GM18505 (cell line): ENCODE measurements around the gene SNAP25.

ENCODE experiments used
- ATAC-seq: cut with Tn5 transposase; IDR thresholded peaks from one replicate; pipeline ENCODE4 v1.9.1; 2021; ENCODE audit not compliant: unreplicated experiment
- POLR2A ChIP-seq: IDR thresholded peaks from 4 replicates; pipeline ENCODE4 v1.6.1; 2011; ENCODE audit warnings: borderline replicate concordance; ENCODE audit not compliant: insufficient read depth, insufficient read length; ENCODE audit errors: extremely low read depth

SNAP25 gene

DNA sequence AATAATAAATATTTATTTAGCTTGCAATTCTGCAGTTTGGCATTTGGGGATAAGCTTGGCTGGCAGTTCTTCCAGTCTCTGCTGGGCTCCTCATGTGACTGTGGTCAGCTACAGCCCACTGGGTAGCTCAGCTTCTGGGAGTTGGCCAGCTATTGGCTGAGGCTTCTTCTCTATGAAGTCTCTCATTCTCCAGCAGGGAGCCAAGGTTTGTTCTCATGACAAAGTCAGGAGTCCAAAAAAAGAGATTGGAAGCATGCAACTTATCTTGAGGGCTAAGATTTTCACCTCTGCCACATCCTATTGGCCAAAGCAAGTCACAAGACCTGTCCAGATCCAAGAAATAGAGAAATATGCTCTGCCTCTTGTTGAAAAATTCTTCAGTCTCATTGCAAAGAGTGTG, 94.6 kb downstream of the SNAP25 start:
- TF ChIP-seq POLR2A: no peak
- no peak for ATAC-seq

DNA sequence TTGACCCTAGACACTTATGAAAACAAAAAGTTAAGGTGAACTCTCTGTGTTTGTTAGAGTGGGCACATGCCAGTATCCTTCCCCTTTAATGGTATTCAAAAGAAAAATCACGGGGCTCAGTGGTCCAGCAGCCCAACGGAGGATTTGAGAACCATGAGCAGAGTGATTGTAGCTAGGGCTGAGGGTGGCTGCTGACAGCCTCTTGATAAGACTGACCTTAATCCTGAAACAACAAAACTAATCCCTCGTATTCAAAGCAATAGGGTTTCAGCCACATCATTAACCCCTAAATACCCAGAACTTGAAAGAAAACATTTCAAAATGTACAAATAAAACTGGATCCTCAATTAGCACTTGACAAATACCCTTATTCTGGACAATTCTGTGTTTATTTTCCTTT, 95.1 kb downstream of the SNAP25 start:
- ATAC-seq: no peak
- TF ChIP-seq POLR2A: no peak

GRCh38 chr20:10314198-10314597, 95.6 kb downstream of the SNAP25 start:
- ATAC-seq: no peak
- no peak for TF ChIP-seq POLR2A

- ATAC-seq: no peak
- no peak for TF ChIP-seq POLR2A
Measured at GRCh38 chr20:10315138-10315537, 96.5 kb downstream of the SNAP25 start.

GRCh38 chr20:10316582-10316981, 98.0 kb downstream of the SNAP25 start:
- no peak for TF ChIP-seq POLR2A
- ATAC-seq: no peak

DNA sequence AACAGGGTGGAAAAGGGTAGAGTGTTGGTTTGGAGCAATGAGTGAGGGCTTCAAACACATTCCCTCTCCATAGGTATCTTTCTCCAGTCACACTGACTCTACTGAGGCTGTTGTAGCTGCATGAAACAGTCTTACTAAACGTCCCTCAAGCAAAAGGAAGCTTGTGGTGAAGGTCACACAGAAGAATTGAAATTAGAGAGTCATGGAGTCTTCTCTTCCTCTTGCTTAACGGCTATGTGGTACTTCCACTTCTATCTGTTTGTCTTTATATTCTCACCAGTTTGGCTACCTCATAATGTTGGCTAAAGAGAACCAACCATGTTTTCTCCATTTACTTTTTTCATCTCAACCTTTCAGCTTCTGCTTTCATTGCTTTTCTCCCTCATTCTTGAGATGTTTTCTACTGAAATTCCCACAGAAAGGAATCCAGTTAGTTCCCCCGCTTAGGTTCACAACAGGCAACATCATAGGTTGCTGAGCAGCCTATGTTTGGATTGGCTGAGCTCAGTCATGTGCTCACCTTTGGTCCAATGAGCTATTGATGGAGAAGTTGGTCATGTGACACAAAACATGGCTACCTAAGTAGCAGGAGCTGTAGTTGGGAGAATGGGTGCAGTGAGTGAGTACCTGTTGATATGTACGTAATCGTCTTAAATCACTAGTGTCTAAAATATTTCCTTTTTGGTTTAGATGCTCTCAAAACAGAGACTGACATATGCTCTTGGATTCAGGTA, 99.8 kb downstream of the SNAP25 start:
- ATAC-seq: no peak
- TF ChIP-seq POLR2A: no peak

- ATAC-seq: no peak
- TF ChIP-seq POLR2A: no peak
Measured at GRCh38 chr20:10319855-10320254, 101.2 kb downstream of the SNAP25 start.

DNA sequence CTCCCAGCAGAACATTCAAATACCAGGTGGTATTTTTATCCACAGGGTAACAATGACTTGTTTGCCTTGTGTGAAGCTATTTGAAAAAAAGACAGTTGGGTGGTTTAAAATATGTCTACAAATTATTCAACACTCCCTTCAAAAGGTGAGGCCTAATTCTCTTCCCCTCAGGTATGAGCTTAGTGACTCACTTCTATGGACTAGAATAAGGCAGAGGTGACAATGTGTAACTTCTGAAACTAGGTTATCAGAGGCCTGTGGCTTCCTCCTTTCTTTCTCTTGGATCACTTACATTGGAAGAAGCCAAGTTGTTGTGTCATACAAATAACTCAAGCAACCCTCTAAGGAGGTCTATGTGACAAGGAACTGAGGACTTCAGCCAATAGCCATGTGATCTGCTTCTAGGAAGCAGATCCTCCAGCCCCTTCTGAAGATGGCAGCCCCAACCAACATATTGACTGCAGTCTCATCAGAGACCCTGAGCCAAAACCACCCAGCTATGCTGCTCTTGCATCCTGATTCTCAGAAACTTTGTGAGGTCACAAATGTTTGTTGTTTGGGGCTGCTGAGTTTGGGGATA, 102.6 kb downstream of the SNAP25 start:
- no peak for ATAC-seq

DNA sequence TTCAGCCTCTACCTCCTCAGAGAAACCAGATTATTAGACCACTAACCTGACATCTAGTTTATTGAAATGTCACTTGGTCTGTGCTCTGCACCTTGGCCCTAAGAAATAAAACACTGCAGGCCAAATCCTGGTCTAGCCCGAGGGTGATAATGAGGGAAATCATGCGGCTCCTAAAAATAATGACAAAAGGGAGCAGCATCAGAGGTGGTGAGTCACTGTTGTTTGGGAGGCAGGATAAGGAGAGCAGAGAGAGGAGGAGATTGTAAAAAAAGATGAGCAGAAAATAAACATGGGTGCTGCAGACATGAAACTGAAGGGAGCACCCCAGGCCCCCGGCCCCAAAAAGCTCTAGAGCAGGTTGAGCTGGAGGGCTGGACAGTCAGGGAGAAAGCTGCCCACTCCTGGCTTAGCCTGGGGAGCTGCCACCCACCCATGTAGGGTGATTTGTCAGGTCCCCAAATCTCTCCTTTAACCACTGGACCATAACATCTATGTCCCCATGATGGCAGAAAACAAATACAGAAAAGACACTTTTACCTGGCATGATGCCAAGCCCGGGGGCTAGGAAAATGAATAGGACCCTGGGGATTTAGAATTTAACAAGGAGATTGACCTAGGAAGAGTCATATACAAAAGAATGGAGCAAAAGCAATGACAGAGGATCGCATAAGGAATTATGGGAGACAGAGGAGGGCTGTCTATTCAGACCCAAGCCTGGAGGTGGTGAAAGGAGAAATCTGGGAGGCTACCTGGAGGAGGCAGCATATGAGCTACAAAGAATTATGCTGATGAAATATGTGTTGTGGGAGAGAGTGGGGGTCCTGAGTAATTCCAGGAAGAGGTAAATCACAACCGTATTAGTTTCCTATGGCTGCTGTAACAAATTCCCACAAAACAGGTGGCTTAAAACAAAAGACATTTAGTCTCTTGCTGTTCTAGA, 103.7 kb downstream of the SNAP25 start:
- TF ChIP-seq POLR2A: no peak
- ATAC-seq: no peak

More for the DNA sequence above, 102.6 kb downstream of the SNAP25 start:
- TF ChIP-seq POLR2A: no peak

- TF ChIP-seq POLR2A: no peak
- no peak for ATAC-seq
Measured at GRCh38 chr20:10323729-10324128, 105.1 kb downstream of the SNAP25 start.

- no peak for TF ChIP-seq POLR2A
- no peak for ATAC-seq
Measured at GRCh38 chr20:10324198-10324847, 105.7 kb downstream of the SNAP25 start.

GRCh38 chr20:10328897-10329255, 110.2 kb downstream of the SNAP25 start:
- no peak for ATAC-seq
- TF ChIP-seq POLR2A: no peak

GRCh38 chr20:10329387-10330005, 110.9 kb downstream of the SNAP25 start:
- ATAC-seq: no peak
- TF ChIP-seq POLR2A: no peak
